IPS-18c (cell line): ENCODE data around the gene STK17A.
"Not testable (repeated sequence)": the region's sequence is repeated elsewhere in the genome, so short reads cannot be mapped to it uniquely, and the experiment has no call there.

Experiments used
- H3K4me3 ChIP-seq: 2 replicates; pipeline ENCODE4 v1.7.0; 2013; ENCODE audit warnings: low read depth, mild to moderate bottlenecking, low read length, moderate library complexity; ENCODE audit not compliant: insufficient read depth
- H3K9me3 ChIP-seq: one replicate; pipeline ENCODE4 v1.6.1; 2013; ENCODE audit warnings: mild to moderate bottlenecking, low read length, moderate library complexity; ENCODE audit not compliant: control insufficient read depth, insufficient read depth

The STK17A gene

GRCh38 chr7:43618073-43618472, 35.2 kb downstream of the STK17A start:
- H3K4me3 ChIP-seq = no peak overlapping the region
- no peaks in the 10 kb centered on the region for H3K9me3 ChIP-seq

GRCh38 chr7:43619213-43620012, 36.5 kb downstream of the STK17A start:
- no peak overlapping the region for H3K4me3 ChIP-seq
- no peaks in the 10 kb centered on the region for H3K9me3 ChIP-seq

- H3K4me3 ChIP-seq = no peak overlapping the region
- no peaks in the 10 kb centered on the region for H3K9me3 ChIP-seq
These were observed 39.0 kb downstream of the STK17A start for GRCh38 chr7:43621729-43622448.

GRCh38 chr7:43624156-43624555, 41.2 kb downstream of the STK17A start:
- no peak overlapping the region for H3K4me3 ChIP-seq
- no peaks in the 10 kb centered on the region for H3K9me3 ChIP-seq

- Histone ChIP-seq H3K9me3 (no peaks in the 10 kb centered on the region), H3K4me3 (no peak overlapping the region)
These were observed 42.5 kb downstream of the STK17A start for GRCh38 chr7:43625453-43625852.

GRCh38 chr7:43625980-43626379, 43.1 kb downstream of the STK17A start:
- Histone ChIP-seq H3K4me3 (no peak overlapping the region), H3K9me3 (no peaks in the 10 kb centered on the region)

- H3K4me3 ChIP-seq = no peak overlapping the region
- H3K9me3 ChIP-seq = no peaks in the 10 kb centered on the region
These were observed 43.8 kb downstream of the STK17A start for GRCh38 chr7:43626695-43627094.

GRCh38 chr7:43627798-43628197, 44.9 kb downstream of the STK17A start:
- H3K4me3 ChIP-seq, H3K9me3 ChIP-seq: not testable (repeated sequence)

GRCh38 chr7:43628431-43628830, 45.5 kb downstream of the STK17A start:
- Histone ChIP-seq H3K4me3 (no peak overlapping the region), H3K9me3 (no peaks in the 10 kb centered on the region)

- Histone ChIP-seq H3K9me3 (no peaks in the 10 kb centered on the region), H3K4me3 (no peak overlapping the region)
These were observed 46.9 kb downstream of the STK17A start for GRCh38 chr7:43629857-43630256.

- Histone ChIP-seq H3K4me3 (no peak overlapping the region), H3K9me3 (no peaks in the 10 kb centered on the region)
These were observed 47.6 kb downstream of the STK17A start for GRCh38 chr7:43630482-43630881.

- H3K9me3 ChIP-seq = no peaks in the 10 kb centered on the region
- H3K4me3 ChIP-seq = no peak overlapping the region
These were observed 48.7 kb downstream of the STK17A start for GRCh38 chr7:43631559-43631958.

- no peak overlapping the region for H3K4me3 ChIP-seq
- H3K9me3 ChIP-seq = no peaks in the 10 kb centered on the region
These were observed 49.8 kb downstream of the STK17A start for GRCh38 chr7:43632746-43633145.

GRCh38 chr7:43634384-43634783, 51.5 kb downstream of the STK17A start:
- Histone ChIP-seq H3K9me3 (no peaks in the 10 kb centered on the region), H3K4me3 (no peak overlapping the region)

GRCh38 chr7:43636093-43636492, 53.2 kb downstream of the STK17A start:
- H3K4me3 ChIP-seq = no peak overlapping the region
- no peaks in the 10 kb centered on the region for H3K9me3 ChIP-seq

- no peak overlapping the region for H3K4me3 ChIP-seq
- no peaks in the 10 kb centered on the region for H3K9me3 ChIP-seq
These were observed 54.4 kb downstream of the STK17A start for GRCh38 chr7:43637114-43637806.

- H3K9me3 ChIP-seq = no peaks in the 10 kb centered on the region
- no peak overlapping the region for H3K4me3 ChIP-seq
These were observed 57.1 kb downstream of the STK17A start for GRCh38 chr7:43639858-43640491.
